Neural cell (in vitro differentiated cells): ENCODE results near the gene SYT15. TPM values are rescaled to one million over a fixed set of nuclear protein-coding genes. Genes with fewer than 3 reads are reported as not detected.

Experiments used
- H2AFZ ChIP-seq: fragments of 200-600, 300-800 bp; sonication (generic), shearing (Covaris generic); 2 replicates; pipeline ENCODE4 v1.6.0; 2014; ENCODE audit warnings: low read depth, mild to moderate bottlenecking, antibody characterized with exemption, low read length, moderate library complexity
- H3F3A ChIP-seq: fragments of 200-600 bp; shearing (Covaris generic); 2 replicates; pipeline ENCODE4 v1.6.1; 2016; ENCODE audit warnings: mild to moderate bottlenecking, moderate library complexity, mixed read lengths, antibody characterized with exemption, low read length; ENCODE audit not compliant: insufficient read depth, poor library complexity, severe bottlenecking
- H3K27ac ChIP-seq: fragments of 200-600, 300-800 bp; sonication (generic), shearing (Covaris generic); 2 replicates; pipeline ENCODE4 v1.5.1; 2014; ENCODE audit warnings: mild to moderate bottlenecking, low read length, moderate library complexity
- H3K27me3 ChIP-seq: fragments of 300-800, 200-600 bp; sonication (generic), shearing (Covaris generic); 2 replicates; pipeline ENCODE4 v1.6.0; 2014; ENCODE audit warnings: mild to moderate bottlenecking, low read depth, low read length, moderate library complexity; ENCODE audit not compliant: insufficient read depth
- H3K36me3 ChIP-seq: fragments of 300-800, 200-600 bp; sonication (generic), shearing (Covaris generic); 2 replicates; pipeline ENCODE4 v1.5.1; 2014; ENCODE audit warnings: mild to moderate bottlenecking, antibody characterized with exemption, low read length, moderate library complexity; ENCODE audit not compliant: insufficient read depth
- H3K4me2 ChIP-seq: fragments of 300-800, 200-600 bp; sonication (generic), shearing (Covaris generic); 2 replicates; pipeline ENCODE4 v1.6.0; 2014; ENCODE audit warnings: mild to moderate bottlenecking, low read length
- H3K4me3 ChIP-seq: fragments of 300-800, 200-600 bp; sonication (generic), shearing (Covaris generic); 2 replicates; pipeline ENCODE4 v1.5.1; 2014; ENCODE audit warnings: mild to moderate bottlenecking, low read length, moderate library complexity
- H3K79me2 ChIP-seq: fragments of 200-600 bp; shearing (Covaris generic); replicated peaks from 2 replicates; pipeline ENCODE4 v1.6.0; 2014; ENCODE audit warnings: mild to moderate bottlenecking, low read length, moderate library complexity; ENCODE audit not compliant: insufficient read depth
- H3K9ac ChIP-seq: fragments of 300-800, 200-600 bp; sonication (generic), shearing (Covaris generic); 2 replicates; pipeline ENCODE4 v1.6.1; 2016; ENCODE audit warnings: mild to moderate bottlenecking, low read length, mixed read lengths
- H3K9me2 ChIP-seq: fragments of 200-600 bp; shearing (Covaris generic); 2 replicates; pipeline ENCODE4 v1.6.1; 2016; ENCODE audit warnings: mild to moderate bottlenecking, low read length, mixed read lengths; ENCODE audit not compliant: insufficient read depth
- H3K9me3 ChIP-seq: fragments of 200-600, 300-800 bp; sonication (generic), shearing (Covaris generic); 2 replicates; pipeline ENCODE4 v1.6.1; 2016; ENCODE audit warnings: mild to moderate bottlenecking, mixed run types, low read length, moderate library complexity, mixed read lengths
- H4K20me1 ChIP-seq: fragments of 200-600 bp; shearing (Covaris generic); 2 replicates; pipeline ENCODE4 v1.6.1; 2016; ENCODE audit warnings: mild to moderate bottlenecking, mixed run types; ENCODE audit not compliant: insufficient read depth
- CTCF ChIP-seq: fragments of 450-650 bp; IDR thresholded peaks from 2 replicates; pipeline ENCODE4 v1.5.1; 2014; ENCODE audit warnings: antibody characterized with exemption, mild to moderate bottlenecking, moderate library complexity; ENCODE audit not compliant: poor library complexity, severe bottlenecking
- EP300 ChIP-seq: fragments of 450-650 bp; conservative IDR thresholded peaks from 2 replicates; pipeline ENCODE4 v1.6.1; 2014; ENCODE audit warnings: antibody characterized with exemption, mild to moderate bottlenecking, moderate library complexity; ENCODE audit not compliant: poor library complexity, severe bottlenecking
- EZH2 ChIP-seq: fragments of 200-600, 300-800 bp; shearing (Covaris generic), sonication (generic); IDR thresholded peaks from 2 replicates; pipeline ENCODE4 v1.6.1; 2014; ENCODE audit warnings: antibody characterized with exemption, low read length, borderline replicate concordance, mild to moderate bottlenecking; ENCODE audit not compliant: insufficient read depth, poor library complexity, severe bottlenecking
- MXI1 ChIP-seq: fragments of 450-650 bp; conservative IDR thresholded peaks from 2 replicates; pipeline ENCODE4 v1.6.1; 2014; ENCODE audit warnings: antibody characterized with exemption, mild to moderate bottlenecking; ENCODE audit not compliant: poor library complexity, severe bottlenecking
- POLR2AphosphoS5 ChIP-seq: IDR thresholded peaks from 2 replicates; pipeline ENCODE4 v1.6.1; 2012
- RAD21 ChIP-seq: fragments of 450-650 bp; conservative IDR thresholded peaks from 2 replicates; pipeline ENCODE4 v1.6.1; 2014; ENCODE audit warnings: antibody characterized with exemption, mild to moderate bottlenecking, moderate library complexity
- REST ChIP-seq: IDR thresholded peaks from 2 replicates; pipeline ENCODE4 v1.6.1; 2012; ENCODE audit warnings: borderline replicate concordance
- SMC3 ChIP-seq: fragments of 450-650 bp; conservative IDR thresholded peaks from 2 replicates; pipeline ENCODE4 v1.6.1; 2014; ENCODE audit warnings: antibody characterized with exemption, mild to moderate bottlenecking, moderate library complexity; ENCODE audit not compliant: poor library complexity
- TAF1 ChIP-seq: IDR thresholded peaks from 2 replicates; pipeline ENCODE4 v1.6.1; 2012; ENCODE audit warnings: low read depth
- polyA plus RNA-seq: library from polyadenylated mRNA; depleted of rRNA; stranded (reverse); fragments of >200 nt; gene quantifications from 2 replicates; pipeline ENCODE4 v1.2.3, GENCODE V29; 2014

Gene SYT15
- polyA plus RNA-seq, 1 donor from 2014 or later, result not detected

- Histone ChIP-seq H3K36me3 (no peaks in the 10 kb centered on the region), H3K4me2 (no peak overlapping the region), H2AFZ (no peak overlapping the region), H3K9ac (no peak overlapping the region), H3F3A (no peaks in the 10 kb centered on the region), H3K9me2 (no peaks in the 10 kb centered on the region), H3K27ac (no peak overlapping the region), H3K79me2 (no peaks in the 10 kb centered on the region), H3K4me3 (no peak overlapping the region), H3K27me3 (no peaks in the 10 kb centered on the region), H3K9me3 (no peaks in the 10 kb centered on the region), H4K20me1 (no peaks in the 10 kb centered on the region)
- TF ChIP-seq MXI1, result no peak
- TF ChIP-seq TAF1, result no peak
- no peak for TF ChIP-seq RAD21
- no peak for TF ChIP-seq EP300
- no peak for TF ChIP-seq POLR2AphosphoS5
- no peak for TF ChIP-seq EZH2
- no peak for TF ChIP-seq CTCF
- TF ChIP-seq SMC3, result no peak
- no peak for TF ChIP-seq REST
Observed at GRCh38 chr10:46542567-46543465, 36.1 kb upstream of the SYT15 start.

- no peak overlapping the region for H3K4me3 ChIP-seq
Observed at GRCh38 chr10:46543466-46544377, 35.2 kb upstream of the SYT15 start.

More at GRCh38 chr10:46543466-46544377, 35.2 kb upstream of the SYT15 start:
- no peak overlapping the region for H3K9ac ChIP-seq
- no peak for TF ChIP-seq POLR2AphosphoS5
- TF ChIP-seq SMC3, result no peak
- no peak for TF ChIP-seq MXI1
- TF ChIP-seq REST, result no peak
- TF ChIP-seq EP300, result no peak
- TF ChIP-seq EZH2, result no peak
- TF ChIP-seq RAD21, result no peak
- H3F3A ChIP-seq, result no peaks in the 10 kb centered on the region
- H2AFZ ChIP-seq, result no peak overlapping the region
- no peaks in the 10 kb centered on the region for H3K9me3 ChIP-seq
- H3K36me3 ChIP-seq, result no peaks in the 10 kb centered on the region
- H3K27ac ChIP-seq, result no peak overlapping the region
- no peak overlapping the region for H3K4me2 ChIP-seq
- no peaks in the 10 kb centered on the region for H3K9me2 ChIP-seq
- H4K20me1 ChIP-seq, result no peaks in the 10 kb centered on the region
- H3K79me2 ChIP-seq, result no peaks in the 10 kb centered on the region
- no peaks in the 10 kb centered on the region for H3K27me3 ChIP-seq
